NCI-H748 treated with DMSO at 0.1 percent for 48 hours (cell line): ENCODE data around the gene TOR3A.

Source experiments
- DNase-seq: peaks from one replicate; lab custom pipeline; 2025; lab: John Stamatoyannopoulos, UW

TOR3A gene

GRCh38 chr1:179066471-179066870 is 15.4 kb upstream of the TOR3A start:
- no peak for DNase-seq

DNA sequence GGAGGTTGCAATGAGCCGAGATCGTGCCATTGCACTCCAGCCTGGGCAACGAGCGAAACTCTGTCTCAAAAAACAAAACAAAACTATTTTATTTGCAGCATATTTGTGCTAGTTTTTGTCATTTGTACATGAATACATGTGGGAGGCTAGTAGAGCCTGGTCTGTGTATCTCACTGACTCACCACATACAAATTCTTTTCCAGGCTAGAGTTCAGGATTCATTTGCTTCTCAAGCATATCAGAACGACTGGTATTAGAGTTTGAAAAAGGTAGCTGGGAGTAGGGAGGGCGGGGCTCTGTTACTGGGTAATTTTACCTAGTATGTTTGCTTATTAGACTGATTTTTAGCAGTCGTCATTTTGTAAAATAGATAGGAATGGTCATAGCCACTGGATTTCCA is 4.5 kb upstream of the TOR3A start:
- no peak for DNase-seq

DNA sequence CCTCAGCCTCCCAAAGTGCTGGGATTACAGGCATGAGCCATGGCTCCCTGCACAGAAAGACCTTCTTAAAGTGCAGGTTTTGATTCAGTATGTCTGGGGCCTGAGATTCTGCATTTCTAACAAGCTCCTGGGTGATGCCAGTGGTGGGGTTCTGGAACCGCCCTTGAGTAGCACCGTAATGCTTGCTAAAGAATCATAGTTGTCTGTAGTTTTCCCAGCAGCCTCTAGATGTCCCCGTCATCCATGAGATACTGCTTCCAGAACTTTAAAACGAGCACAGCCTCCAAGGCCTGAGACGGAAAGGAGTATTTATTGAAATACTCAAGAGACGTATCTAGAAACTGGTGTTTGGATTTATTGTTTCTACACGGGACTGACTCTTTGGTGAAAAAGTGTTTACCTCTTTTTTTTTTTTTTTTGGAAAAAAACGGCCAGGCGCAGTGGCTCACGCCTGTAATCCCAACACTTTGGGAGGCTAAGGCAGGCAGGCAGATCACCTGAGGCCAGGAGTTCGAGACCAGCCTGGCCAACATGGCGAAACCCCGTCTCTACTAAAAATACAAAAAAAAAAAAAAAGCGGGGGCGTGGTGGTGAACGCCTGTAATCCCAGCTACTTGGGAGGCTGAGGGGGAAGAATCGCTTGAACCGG is 2.6 kb upstream of the TOR3A start:
- DNase-seq, result peak; percentile 27

DNA sequence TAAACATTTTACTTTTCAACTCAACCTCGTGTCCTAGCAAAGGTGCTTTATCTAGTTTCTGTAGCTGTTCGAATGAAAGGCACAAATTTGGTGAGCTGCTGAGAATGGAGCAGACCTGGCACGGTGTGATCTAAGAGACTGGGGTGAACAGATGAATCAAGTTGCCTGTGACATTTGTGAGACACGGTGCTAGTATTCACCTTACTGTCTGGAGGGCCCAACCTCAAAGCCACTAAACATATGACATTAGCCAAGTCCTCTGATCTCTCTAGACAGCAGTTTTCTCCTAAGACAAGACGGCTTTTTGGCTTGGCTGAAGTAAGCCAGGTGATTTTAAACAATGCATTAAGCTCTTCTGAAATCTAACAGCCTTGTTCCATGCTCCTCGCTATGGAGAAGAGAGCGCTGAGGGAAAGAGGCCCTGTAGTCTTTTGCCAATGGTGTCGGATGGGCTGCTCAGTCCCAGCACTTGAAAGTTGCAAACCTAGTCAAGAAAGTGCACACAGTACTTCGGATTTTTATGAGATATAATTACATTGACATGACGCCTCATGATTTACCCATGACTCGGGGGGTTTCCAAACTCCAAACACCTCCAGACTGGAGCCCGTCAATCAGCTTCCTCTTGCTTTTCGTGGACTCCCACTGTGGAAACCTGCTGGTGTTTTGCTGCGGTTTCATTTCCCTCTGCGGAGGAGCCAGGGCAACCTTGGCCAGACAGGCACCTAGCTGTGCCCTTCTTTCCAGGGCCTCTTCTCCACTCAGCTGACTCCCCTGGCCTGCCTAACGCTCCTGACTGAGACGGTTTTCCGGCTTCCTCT is 794 bp upstream of the TOR3A start:
- no peak for DNase-seq

- no peak for DNase-seq
Measured at GRCh38 chr1:179082333-179082998, 596 bp downstream of the TOR3A start.

GRCh38 chr1:179082999-179083335 is 1.1 kb downstream of the TOR3A start:
- no peak for DNase-seq

- DNase-seq, result no peak
Measured at GRCh38 chr1:179083533-179083932, 1.7 kb downstream of the TOR3A start.

- no peak for DNase-seq
Measured at GRCh38 chr1:179087665-179088064, 5.8 kb downstream of the TOR3A start.

DNA sequence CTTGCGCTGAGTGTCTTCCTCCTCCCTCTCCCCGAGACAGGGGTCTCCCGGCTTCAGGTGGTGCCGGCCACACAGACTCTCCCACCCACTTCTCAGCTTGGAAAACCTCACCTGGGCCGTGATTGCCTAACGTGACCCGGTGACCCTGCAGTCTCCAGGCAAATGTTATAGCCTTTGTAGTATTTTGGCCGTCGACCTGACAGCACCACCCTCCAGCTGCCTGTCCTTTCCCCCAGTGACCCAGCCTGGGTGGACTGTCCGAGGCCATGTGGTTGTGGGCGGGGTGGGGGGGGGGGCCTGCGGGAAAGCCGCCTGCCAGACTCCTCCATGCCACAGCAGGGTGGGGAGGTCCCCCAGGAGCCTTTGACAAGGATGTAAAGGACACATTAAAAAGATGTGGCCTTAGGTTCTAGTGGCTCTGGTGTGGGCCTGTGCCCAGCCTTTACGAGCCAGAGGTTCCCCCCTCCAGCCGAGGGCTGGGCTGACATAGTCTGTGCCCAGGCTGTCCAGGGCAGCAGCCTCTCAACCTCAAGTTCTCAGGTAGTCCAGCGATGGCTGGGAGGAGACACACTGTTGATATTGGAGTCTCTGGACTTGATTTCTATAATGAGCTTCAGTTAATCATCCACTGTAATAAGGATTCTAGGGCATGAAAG is 8.1 kb downstream of the TOR3A start:
- DNase-seq, result no peak

- DNase-seq, result no peak
Measured at GRCh38 chr1:179090522-179090921, 8.7 kb downstream of the TOR3A start.

DNA sequence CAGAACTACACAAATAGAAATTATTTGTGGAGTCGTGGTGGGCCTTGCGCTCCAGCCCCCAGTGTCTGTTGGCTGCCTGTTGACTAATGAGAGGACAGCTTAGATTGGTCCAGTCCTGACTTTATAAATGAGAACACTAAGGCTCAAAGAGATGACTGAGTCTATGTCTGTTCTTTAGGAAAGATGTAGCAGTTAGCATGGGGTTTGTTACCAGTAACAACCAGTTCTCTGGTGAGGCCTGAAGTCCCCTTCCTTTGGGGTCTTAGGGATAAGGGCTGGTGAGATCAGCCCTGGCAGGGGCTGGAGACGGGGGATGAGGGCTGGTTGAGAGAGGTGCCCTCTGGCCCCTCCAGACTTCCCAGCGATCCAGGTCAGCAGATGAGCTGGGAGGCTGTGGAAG is 9.1 kb downstream of the TOR3A start:
- DNase-seq, result no peak

DNA sequence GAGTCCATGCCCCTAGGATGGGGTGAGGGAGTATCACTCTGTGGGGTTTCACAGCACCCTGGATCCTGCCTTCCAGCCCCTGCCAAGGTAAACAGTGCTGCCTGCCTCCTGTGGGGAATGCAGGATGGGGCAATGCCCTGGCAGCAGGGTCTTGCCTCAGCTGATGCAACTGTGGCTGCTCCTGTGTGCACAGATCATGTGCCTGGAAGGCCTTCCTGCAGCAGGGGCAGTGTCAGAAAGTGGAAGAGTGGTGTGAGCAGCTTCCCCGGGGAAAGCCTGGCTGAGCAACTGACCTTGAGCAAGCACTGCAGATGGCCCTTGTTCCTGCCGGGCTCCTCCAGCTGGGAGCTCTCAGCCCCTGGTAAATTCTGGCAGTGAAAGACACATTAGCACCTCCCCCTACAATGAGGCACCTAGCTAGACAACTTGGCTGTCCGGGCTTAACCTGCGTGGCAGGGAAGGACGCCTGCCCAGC is 9.9 kb downstream of the TOR3A start:
- no peak for DNase-seq

DNA sequence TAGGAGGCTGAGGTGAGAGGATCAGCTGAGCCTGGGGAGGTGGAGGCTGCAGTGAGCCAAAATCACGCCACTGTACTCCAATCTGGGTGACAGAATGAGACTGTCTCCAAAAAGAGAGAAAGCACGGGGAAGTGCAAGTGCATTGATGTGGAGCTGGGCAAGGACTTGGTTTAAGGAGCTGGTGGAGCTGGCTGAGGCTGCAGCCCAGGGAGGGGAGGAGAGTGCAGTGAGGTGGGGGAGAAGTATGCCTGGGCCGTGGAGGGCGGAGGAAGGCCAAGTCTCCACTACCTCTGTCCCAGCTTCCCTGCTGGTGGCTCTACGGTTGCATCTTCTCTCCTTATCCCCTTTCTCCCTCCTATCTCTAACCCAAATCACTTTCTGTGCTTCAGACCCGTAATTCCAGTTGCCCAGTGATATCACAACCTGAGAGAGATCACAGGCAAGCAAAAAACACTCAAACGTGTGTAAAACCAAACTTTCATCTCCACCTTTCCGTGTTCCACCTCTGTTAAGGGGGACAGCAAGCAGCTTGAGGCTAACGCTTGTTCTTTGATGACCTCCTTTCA is 11.1 kb downstream of the TOR3A start:
- no peak for DNase-seq

DNA sequence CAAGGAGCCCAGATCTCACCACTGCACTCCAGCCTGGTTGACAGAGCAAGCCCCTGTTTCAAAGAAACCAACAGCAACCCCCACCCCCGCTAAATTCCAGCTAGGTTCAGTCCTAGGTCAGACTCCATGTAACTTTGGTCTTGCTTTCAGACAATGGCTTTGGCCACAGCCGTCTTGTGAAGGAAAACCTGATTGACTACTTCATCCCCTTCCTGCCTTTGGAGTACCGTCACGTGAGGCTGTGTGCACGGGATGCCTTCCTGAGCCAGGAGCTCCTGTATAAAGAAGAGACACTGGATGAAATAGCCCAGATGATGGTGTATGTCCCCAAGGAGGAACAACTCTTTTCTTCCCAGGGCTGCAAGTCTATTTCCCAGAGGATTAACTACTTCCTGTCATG is 12.9 kb downstream of the TOR3A start:
- DNase-seq, result no peak

- DNase-seq, result no peak
Measured at GRCh38 chr1:179095377-179095776, 13.5 kb downstream of the TOR3A start.

- DNase-seq, result no peak
Measured at GRCh38 chr1:179095924-179096323, 14.1 kb downstream of the TOR3A start.

DNA sequence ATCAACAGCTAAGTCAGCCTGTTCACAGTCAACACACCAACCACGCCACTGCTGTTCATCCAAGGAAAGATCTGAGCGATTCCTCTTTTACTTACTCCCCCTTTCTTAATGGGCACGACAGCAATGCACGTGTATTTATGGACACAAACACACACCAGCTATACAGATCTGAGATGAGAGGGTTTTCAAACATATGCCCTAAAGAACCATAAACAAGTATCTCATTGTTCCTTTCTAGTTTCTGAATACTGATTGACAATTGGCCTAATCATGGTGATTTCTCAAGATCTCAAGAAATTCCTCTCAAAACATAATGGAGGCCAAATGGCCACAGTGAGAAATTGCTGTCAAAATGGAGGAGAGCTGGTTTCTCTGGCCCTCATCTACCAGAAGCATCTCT is 18.0 kb downstream of the TOR3A start:
- DNase-seq, result no peak

DNA sequence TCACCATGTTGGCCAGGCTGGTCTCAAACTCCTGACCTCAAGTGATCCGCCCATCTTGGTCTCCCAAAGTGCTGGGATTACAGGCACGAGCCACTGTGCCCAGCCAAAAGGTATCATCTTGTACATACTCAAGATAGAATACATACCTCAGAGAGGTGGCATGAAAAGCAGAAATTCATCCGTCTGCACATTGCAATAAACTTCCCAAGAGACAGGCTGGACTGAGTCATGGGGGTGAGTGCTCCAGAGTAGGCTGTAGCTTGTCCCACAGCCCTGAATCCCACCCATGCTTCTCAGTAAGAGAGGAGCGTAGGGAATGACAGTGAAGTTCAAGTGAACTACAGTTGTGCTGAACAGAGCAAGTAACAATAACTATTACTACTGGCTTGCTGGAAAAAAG is 19.7 kb downstream of the TOR3A start:
- no peak for DNase-seq

- no peak for DNase-seq
Measured at GRCh38 chr1:179103999-179104398, 22.1 kb downstream of the TOR3A start.

GRCh38 chr1:179104611-179105250 is 22.9 kb downstream of the TOR3A start:
- no peak for DNase-seq

DNA sequence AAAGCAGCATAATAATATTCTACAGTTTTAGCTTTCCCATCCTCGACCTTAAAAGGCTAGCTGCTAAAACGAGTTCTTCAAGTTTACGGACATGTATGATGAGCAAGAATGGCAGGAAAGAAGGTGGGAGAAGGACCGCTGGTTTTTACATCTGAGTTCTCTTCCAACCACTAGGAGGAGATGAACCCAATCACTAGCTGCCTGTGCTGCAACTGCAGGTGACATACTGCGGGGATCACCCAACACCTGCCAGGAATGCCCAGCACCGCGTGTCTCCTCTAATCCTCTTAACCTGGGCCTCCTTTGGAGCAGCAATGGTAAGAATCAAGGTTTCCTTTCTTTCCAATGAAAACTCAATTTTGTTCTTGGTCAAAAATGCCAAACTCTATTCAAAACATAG is 23.5 kb downstream of the TOR3A start:
- DNase-seq, result no peak
